ENCODE measurements around the gene MED12.
"Not testable (repeated sequence)": the region's sequence is repeated elsewhere in the genome, so short reads cannot be mapped to it uniquely, and the experiment has no call there.

MED12 gene

DNA sequence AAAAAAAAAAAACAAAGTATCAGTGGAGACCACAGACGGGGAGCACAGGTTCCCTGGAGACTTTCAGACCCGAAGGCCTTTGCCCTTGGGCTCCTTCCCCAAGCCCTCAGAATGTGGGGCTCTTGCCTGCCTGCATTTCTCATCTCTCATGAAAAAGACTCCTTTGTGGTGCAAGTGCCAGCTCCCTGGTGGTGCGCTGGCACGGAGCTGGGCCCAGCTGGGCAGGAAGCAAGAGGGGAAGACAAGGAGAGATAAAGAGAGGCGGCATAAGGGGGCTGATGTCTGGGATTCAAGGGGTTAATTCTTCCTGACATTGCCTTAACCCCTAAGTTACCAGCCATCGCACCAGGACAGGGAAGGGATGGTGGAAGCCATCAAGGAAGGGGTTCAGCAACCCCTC is 48.1 kb downstream of the MED12 start:
- DNase-seq = no peak

DNA sequence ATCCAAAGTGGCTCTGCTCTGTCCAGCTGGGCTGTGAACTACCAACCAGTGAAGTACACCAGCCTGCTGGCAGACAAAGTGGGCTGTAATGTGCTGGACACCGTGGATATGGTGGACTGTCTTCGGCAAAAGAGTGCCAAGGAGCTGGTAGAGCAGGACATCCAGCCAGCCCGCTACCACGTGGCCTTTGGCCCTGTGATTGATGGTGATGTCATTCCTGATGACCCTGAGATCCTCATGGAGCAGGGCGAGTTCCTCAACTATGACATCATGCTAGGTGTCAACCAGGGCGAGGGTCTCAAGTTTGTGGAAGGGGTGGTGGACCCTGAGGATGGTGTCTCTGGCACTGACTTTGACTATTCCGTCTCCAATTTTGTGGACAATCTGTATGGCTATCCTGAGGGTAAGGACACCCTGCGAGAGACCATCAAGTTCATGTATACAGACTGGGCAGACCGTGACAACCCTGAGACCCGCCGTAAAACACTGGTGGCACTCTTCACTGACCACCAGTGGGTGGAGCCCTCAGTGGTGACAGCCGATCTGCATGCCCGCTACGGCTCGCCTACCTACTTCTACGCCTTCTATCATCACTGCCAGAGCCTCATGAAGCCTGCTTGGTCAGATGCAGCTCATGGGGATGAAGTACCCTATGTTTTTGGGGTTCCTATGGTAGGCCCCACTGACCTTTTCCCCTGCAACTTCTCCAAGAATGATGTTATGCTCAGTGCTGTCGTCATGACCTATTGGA is 48.8 kb downstream of the MED12 start:
- no peak for DNase-seq

DNA sequence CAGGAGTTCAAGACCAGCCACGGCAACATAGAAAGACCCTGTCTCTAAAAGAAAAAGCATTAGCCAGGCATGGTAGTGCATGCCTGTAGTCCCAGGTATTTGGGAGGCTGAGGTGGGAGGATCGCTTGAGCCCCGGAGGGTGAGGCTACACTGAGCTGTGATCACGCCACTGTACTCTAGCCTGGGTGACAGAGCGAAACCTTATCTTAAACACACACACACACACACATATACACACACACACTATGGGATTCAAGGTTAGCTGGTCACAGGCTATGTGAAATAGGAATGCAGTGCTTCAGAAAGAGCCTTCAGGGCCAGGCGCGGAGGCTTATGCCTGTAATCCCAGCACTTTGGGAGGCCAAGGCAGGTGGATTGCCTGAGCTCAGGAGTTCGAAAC is 49.7 kb downstream of the MED12 start:
- no peak for DNase-seq

DNA sequence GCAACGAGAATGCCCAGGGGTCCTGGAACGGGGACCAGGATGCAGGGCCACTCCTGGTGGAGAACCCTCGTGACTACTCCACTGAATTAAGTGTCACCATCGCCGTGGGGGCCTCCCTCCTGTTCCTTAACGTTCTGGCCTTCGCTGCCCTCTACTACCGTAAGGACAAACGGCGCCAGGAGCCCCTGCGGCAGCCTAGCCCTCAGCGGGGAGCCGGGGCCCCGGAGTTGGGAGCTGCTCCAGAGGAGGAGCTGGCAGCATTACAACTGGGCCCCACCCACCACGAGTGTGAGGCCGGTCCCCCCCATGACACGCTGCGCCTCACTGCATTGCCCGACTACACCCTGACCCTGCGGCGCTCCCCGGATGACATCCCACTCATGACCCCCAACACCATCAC is 51.2 kb downstream of the MED12 start:
- no peak for DNase-seq

DNA sequence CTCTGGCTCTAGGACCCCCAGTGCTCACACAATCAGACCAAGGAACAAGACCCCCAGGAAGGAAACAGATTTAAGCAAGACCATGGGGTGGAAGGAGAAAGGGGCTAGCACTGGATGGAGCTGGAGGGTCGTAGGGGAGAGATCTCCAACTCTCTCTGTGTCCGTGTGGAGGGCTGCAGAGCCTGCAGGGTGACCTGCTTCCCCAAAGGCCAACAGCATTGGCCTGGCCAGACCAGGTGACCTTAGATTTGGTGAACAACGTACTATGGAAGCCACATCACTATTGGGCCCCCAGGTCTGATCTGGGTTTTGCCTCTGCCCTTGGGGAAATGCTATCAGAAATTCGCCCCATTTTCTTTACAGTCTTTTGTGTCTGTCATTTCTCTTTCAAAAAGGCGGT is 52.3 kb downstream of the MED12 start:
- DNase-seq = no peak

DNA sequence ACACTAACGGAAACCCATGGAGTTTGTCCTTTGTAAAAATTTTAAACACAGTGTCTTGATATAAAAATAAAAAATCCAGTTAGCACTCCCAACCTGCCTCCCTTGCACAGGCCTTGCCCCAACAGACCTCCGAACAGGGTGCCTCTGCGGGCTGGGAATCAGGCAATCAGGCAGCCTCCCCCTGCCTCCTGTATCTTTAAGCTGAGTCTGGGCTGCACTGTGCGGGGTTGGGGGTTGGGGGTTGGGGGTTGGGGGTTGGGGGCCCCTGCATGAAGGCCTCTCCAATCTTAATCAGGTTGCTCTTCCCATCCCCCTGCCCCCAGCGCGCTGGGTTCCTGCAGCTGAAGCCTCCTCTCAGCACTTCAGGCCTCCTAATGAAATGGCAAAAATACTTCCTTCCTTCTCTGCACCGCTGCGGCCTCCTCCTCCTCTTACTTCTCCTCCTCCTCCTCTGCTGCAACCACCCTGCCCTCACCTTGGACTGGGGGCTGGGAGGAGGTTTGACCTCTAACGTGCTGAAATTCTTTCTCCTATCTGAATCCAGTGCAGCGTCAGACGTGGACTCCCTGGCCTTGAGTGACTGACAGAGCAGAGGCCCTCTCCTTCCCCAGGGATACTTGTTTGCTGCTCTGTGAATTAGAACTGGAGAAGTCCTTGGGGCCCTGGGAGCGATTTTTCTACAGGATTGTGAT is 52.9 kb downstream of the MED12 start:
- no peak for DNase-seq

DNA sequence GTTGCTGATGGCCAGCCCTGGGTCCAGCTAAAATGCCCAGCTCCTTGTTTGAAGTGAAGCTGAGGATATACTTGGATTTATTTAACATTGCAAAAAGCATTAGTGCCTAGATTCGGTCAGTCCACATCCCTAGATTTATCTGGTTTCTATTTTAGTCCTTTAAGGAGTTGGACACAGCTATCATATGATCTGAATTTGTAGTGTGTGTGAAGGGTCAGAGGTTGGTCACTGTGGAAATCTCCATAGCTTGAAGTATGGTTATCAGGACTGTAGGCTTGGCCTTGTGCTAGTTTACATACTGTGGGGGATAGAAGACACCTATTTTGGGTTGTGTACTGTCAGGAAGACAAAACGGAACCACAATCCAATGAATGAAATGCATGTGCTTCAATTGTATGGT is 55.0 kb downstream of the MED12 start:
- no peak for DNase-seq

DNA sequence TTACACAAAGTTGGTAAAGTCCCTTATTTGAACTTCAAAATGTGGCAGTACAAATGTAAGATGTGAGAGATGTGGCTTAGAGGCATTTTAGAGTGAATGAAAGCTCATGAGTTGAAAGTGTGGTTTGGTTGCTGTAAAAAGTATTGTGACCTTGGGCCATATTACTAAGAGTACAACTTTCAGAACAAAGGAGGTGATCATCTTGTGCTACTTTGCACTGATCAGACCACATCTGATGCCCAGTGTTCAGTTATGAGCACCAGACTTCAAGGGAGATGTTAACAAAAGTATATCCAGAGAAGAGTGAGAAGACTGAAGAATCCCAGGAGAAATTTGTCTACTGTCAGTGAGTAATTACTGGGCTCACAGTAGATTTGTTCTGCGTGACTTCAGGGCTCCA is 56.4 kb downstream of the MED12 start:
- DNase-seq = no peak

DNA sequence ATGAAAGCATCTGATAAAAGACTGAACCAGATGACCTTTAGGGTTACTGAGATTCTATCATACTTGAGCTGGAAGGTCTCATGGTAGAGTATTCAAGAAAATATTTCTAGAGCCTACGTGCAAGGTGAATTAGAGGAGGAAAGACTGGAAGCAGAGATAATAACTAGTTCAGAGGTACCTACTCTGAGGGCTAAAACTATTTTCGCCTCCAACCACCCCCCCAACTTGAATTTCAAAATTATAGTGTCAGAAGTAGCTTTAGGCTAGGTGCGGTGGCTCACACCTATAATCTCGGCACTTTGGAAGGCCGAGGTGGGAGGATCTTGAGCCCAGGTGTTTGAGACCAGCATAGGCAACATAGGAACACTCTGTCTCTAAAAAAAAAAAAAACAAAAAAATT is 57.1 kb downstream of the MED12 start:
- DNase-seq = no peak

DNA sequence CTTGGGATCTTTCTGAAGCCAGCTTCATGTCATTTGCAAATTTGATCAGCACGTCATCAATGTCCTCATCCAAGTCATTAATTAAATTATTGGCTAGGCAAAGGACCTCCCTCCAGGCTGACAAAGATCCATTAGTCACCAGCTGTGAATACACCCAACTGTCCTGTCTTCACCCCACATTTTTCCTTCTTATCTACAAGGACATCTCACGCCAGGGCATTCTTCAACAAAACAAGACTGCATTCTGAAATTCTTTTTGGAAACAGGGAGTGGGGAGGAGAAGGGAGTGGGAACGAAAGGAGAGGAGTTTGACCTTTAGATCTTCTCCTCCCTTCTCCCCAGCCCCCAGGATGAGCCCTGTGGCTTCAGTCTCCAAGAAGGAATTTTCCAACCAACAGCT is 58.9 kb downstream of the MED12 start:
- no peak for DNase-seq

DNA sequence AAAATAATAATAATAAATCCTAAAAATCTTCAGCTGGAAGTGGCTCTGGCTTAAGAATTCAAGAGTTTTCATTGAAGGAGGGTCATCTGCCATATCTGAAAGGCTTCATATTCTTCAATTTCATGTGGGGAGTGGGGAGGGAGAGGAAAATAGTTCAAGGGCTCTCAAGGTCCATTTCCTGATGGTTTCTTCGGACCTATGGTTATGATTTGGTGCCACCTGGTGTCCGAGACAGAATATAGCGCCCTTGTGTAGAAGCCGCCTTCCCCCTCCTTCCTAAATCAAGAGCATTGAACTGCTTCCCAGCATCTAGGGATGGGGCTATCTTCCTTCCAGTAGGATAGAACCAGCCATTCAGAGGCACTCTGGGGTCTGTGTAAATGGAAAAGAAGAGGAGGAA is 60.5 kb downstream of the MED12 start:
- DNase-seq = peak; percentile 47

DNA sequence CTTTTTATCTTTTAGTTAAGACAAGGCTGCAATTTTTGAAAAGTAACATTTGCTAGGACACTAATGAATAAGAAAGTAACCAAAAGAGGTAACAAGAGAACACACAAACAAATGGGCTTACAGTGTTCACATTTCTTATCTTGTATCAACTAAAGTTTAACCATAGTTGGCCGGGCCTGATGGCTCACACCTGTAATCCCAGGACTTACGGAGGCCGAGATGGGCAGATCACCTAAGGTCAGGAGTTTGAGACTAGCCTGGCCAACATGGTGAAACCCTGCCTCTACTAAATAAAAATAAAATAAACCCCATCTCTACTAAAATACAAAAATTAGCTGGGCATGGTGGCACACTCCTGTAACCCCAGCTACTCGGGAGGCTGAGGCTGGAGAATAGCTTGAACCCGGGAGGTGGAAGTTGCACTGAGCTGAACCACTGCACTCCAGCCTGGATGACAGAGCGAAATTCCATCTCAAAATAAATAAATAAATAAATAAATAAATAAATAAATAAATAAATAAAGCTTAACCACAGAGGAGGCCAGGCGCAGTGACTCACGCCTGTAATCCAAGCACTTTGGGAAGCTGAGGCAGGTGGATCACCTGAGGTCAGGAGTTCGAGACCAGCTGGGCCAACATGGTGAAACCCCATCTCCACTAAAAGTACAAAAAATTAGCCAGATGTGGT is 62.3 kb downstream of the MED12 start:
- not testable (repeated sequence) for DNase-seq

DNA sequence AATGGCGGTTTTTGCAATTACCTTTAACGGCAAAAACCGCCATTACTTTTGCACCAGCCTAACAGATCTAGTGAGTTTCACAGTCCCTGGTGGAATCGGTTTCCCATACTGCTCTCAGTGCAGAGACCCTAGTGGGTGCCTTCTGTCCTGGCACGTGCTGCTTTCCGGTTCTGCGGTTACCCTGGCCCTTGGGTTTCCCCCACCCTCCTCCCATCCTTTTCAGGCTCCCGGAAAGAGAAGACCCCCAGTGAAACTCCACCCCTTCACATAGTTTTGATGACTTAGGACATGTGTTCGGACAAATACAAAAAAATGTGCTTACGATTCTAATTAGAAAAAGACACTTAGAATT is 63.1 kb downstream of the MED12 start:
- DNase-seq = peak; percentile 64

DNA sequence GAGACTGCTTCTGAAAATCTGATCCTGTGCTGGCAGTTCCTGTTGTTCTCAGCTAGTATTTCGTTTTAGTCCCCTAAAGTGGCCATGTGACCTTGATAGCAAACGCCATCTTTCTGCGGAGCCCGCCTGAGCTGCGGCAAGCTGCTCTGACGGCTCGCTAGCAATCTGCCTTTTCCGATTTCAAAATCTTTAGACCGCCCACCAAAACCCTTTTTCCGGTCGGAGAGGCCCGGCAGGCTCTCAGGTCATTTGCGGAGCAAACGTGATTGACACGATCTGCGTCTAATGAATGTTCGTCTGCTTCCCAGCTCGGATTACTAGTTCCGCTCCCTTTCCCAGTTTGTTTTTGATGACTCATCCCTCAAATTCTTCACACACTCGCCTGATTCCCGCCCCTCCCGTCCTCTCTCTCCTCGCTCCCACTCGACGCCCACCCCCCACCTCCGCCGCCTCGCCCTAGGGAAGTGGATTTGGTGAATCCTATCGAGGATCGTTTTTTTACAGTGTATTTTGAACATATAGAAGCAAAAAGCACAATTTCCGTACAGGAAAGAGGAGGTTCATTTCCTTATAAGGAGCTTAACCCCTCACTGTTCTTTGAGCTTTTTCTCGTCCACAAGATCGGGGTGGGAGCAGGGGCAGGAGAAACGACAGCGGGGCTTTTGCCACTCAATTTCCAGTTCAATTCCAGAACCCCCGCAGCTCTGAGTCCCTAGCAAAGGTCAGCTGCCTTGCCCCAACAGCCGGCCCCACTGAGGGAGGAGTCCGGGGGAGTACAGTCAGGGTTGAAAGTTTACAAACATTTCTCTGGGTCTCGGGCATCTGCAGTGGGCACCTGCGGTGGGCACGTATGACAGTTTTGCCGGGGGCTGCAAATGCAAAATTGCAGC is 63.8 kb downstream of the MED12 start:
- DNase-seq = peak; percentile 82

DNA sequence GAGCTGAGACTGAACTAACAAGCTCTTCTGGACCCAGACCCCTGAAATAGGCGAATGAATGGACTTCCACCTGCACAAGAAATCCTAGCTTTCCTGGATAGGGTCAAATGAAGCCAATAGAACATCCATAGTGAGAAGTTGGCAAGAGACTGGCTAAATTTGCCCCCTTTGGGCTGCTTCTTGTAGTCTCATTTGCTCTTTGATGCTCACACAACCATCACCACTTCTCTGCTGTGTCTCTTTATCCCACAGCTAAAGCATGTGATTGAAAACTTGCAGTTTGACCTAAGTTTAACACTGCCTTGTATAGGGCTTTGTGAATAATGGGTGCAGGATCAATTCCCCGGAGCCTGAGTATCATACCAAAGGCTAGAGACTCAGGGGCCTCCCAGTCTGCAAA is 64.5 kb downstream of the MED12 start:
- DNase-seq = no peak

DNA sequence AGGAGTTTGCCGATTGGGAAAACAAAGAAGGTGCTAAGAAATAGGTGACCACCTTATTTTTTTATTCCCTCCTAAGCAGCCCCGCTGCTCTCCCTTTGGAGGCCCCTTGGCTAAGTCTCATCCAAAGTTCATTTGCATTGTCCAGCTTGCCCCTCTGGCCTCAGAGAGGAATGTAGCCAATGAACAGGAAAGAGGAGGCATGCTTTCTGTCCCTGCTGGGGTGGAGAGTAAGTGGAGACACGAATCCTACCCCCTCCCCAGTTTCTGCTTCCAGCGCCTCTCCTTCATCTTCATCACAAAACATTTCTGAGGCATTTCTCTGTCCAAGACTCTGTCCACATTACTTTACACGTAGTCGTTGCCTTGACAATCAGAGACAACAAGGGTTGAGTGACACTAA is 64.9 kb downstream of the MED12 start:
- no peak for DNase-seq

DNA sequence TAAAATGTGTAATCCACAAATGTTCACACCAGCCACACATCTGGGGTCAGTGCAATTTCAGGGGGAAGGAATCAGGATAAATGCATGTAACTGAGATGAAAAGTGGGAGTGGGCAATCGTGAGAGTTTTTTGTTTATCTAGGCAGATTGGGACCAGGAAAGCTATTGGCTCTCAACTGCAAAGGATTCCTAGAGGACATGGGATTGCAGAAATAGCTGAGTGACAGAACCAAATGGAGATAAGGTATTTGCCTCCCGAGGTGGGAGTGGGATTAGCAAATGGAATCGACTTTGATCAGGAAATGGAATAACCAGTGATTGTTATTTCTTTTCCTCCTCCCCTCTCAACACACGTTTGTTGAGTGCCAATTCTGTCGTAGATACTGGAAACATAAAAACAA is 65.7 kb downstream of the MED12 start:
- no peak for DNase-seq

DNA sequence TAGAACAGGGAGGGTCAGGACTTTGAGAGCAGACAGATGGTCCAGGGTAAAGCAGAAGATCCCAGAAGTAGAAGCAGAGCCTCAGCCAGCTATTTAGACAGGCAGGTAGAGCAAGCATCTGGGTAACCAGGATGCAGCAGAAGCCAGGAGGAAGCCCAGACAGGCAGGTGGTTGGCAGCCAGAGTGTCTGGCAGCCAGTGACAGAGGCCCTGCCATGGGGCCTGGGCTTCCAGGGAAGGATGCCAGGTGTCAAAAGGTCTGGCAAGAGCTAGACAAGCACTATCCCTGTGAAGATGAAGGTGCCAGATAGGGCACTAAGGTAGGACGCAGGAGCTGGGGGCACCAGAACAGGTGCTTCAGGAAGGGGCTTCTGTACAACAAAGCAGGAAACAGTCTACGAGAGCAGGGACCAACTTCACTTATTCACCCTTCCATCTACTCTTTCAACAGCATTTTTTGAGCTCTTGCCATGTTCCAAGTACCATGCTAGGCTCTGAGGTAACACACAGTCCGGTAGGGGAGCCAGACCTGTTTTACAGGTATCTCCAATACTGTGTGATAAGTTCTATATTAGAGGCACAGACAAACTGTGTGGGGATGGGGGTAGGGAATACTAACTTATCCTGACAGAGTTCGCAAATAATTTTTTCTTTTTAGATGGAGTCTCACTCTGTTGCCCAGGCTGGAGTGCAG is 66.6 kb downstream of the MED12 start:
- no peak for DNase-seq

DNA sequence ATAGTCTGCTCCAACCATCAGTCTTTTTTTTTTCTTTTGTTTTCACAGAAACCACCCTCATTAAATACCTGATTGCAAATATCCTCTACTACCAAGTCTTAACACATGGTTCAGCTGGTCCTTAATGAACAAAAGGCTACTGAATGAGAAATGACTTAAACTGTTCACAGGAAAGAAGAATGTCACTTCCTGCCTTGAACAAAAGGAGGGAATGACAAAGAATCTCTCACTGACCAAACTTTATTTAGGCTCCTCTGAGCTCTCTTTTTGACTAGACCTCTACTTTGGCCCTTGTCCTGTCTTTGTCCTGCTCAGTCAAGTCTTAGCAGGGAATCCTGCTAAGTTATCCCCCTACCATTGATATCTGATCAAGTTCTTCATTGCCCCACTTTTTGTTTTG is 72.9 kb downstream of the MED12 start:
- DNase-seq = no peak
